ENCODE measurements around the gene SPAG4.
A peak's percentile ranks its signal among the peaks of the same experiment; 100 is the strongest.

The SPAG4 gene

GRCh38 chr20:35615667-35616464 is at the start of gene SPAG4:
SPAG4 (plus strand) TSS chr20:35615829; CDS start chr20:35616004, 175 bp downstream.
- peak; percentile 100 for DNase-seq (ENCODE audit: low spot score)

- no peak for DNase-seq (ENCODE audit: low spot score)
Observed at GRCh38 chr20:35568645-35569044, 47.0 kb upstream of the SPAG4 start.

- no peak for DNase-seq (ENCODE audit: low spot score)
Observed at GRCh38 chr20:35571555-35571954, 44.1 kb upstream of the SPAG4 start.

GRCh38 chr20:35572838-35573237 is 42.8 kb upstream of the SPAG4 start:
- DNase-seq (ENCODE audit: low spot score): no peak

- no peak for DNase-seq (ENCODE audit: low spot score)
Observed at GRCh38 chr20:35575958-35576357, 39.7 kb upstream of the SPAG4 start.

GRCh38 chr20:35576816-35577215 is 38.8 kb upstream of the SPAG4 start:
- no peak for DNase-seq (ENCODE audit: low spot score)

- no peak for DNase-seq (ENCODE audit: low spot score)
Observed at GRCh38 chr20:35578469-35578868, 37.2 kb upstream of the SPAG4 start.

GRCh38 chr20:35579196-35579595 is 36.4 kb upstream of the SPAG4 start:
- DNase-seq (ENCODE audit: low spot score): no peak

GRCh38 chr20:35582131-35582530 is 33.5 kb upstream of the SPAG4 start:
- DNase-seq (ENCODE audit: low spot score): no peak

- DNase-seq (ENCODE audit: low spot score): no peak
Observed at GRCh38 chr20:35582741-35583404, 32.8 kb upstream of the SPAG4 start.

GRCh38 chr20:35583636-35584560 is 31.7 kb upstream of the SPAG4 start:
- DNase-seq (ENCODE audit: low spot score): no peak

- DNase-seq (ENCODE audit: low spot score): peak; percentile 1
Observed at GRCh38 chr20:35586751-35587425, 28.7 kb upstream of the SPAG4 start.

- DNase-seq (ENCODE audit: low spot score): no peak
Observed at GRCh38 chr20:35587436-35587835, 28.2 kb upstream of the SPAG4 start.

GRCh38 chr20:35588397-35588796 is 27.2 kb upstream of the SPAG4 start:
- DNase-seq (ENCODE audit: low spot score): no peak

- DNase-seq (ENCODE audit: low spot score): no peak
Observed at GRCh38 chr20:35592339-35592974, 23.2 kb upstream of the SPAG4 start.

- no peak for DNase-seq (ENCODE audit: low spot score)
Observed at GRCh38 chr20:35595456-35595855, 20.2 kb upstream of the SPAG4 start.

GRCh38 chr20:35595901-35596300 is 19.7 kb upstream of the SPAG4 start:
- DNase-seq (ENCODE audit: low spot score): peak; percentile 0

- DNase-seq (ENCODE audit: low spot score): no peak
Observed at GRCh38 chr20:35597186-35597585, 18.4 kb upstream of the SPAG4 start.

- peak; percentile 2 for DNase-seq (ENCODE audit: low spot score)
Observed at GRCh38 chr20:35598476-35598875, 17.2 kb upstream of the SPAG4 start.

GRCh38 chr20:35598899-35599775 is 16.5 kb upstream of the SPAG4 start:
- DNase-seq (ENCODE audit: low spot score): peak; percentile 2
